SK-N-SH treated with all-trans-retinoic acid at 6 μM for 48 hours (cell line): ENCODE results near the gene GRK6.
"Not testable (repeated sequence)": the region's sequence is repeated elsewhere in the genome, so short reads cannot be mapped to it uniquely, and the experiment has no call there.

ENCODE experiments used
- ATAC-seq: fragments of 200-7000 bp; cut with Tn5 transposase; 3 replicates; pipeline ENCODE4 v1.9.1; 2020; ENCODE audit warnings: mild to moderate bottlenecking, moderate library complexity
- ARNTL ChIP-seq: fragments of 450-650 bp; formaldehyde crosslinking; IDR thresholded peaks from 2 replicates; pipeline ENCODE4 v1.5.0; 2020; ENCODE audit warnings: low read depth, mild to moderate bottlenecking, moderate library complexity, borderline replicate concordance
- BACH2 ChIP-seq: fragments of 250-450 bp; sonication (Bioruptor Pico); IDR thresholded peaks from 2 replicates; pipeline ENCODE4 v1.9.0; 2021; ENCODE audit warnings: mild to moderate bottlenecking, borderline replicate concordance
- CSDC2 ChIP-seq: fragments of 250-450 bp; sonication (Bioruptor Pico); IDR thresholded peaks from 2 replicates; pipeline ENCODE4 v1.5.0; 2020; ENCODE audit warnings: mild to moderate bottlenecking, moderate library complexity
- CSRNP3 ChIP-seq: fragments of 250-450 bp; sonication (Bioruptor Pico); IDR thresholded peaks from 2 replicates; pipeline ENCODE4 v1.5.1; 2021; ENCODE audit warnings: mild to moderate bottlenecking, moderate library complexity
- ESRRG ChIP-seq: fragments of 250-450 bp; sonication (Bioruptor Pico); IDR thresholded peaks from 2 replicates; pipeline ENCODE4 v1.6.1; 2021; ENCODE audit warnings: mild to moderate bottlenecking
- GLIS3 ChIP-seq: fragments of 250-450 bp; sonication (Bioruptor Pico); IDR thresholded peaks from 2 replicates; pipeline ENCODE4 v1.5.0; 2020; ENCODE audit warnings: mild to moderate bottlenecking, moderate library complexity
- ISL1 ChIP-seq: fragments of 250-450 bp; sonication (Bioruptor Pico); IDR thresholded peaks from 2 replicates; pipeline ENCODE4 v2.1.2; 2022; ENCODE audit warnings: mild to moderate bottlenecking, moderate library complexity
- OSR1 ChIP-seq: fragments of 250-450 bp; sonication (Bioruptor Pico); IDR thresholded peaks from 2 replicates; pipeline ENCODE4 v1.8.0; 2022; ENCODE audit warnings: moderate library complexity, mild to moderate bottlenecking, inconsistent platforms
- PPARA ChIP-seq: fragments of 250-450 bp; sonication (Bioruptor Pico); IDR thresholded peaks from 2 replicates; pipeline ENCODE4 v1.5.0; 2020; ENCODE audit warnings: mild to moderate bottlenecking, borderline replicate concordance
- RARB ChIP-seq: fragments of 250-450 bp; sonication (Bioruptor Pico); IDR thresholded peaks from 2 replicates; pipeline ENCODE4 v1.8.0; 2021; ENCODE audit warnings: mild to moderate bottlenecking, moderate library complexity
- SNAI2 ChIP-seq: fragments of 250-450 bp; sonication (Bioruptor Pico); IDR thresholded peaks from 2 replicates; pipeline ENCODE4 v1.5.0; 2020; ENCODE audit warnings: mild to moderate bottlenecking, moderate library complexity
- TCF4 ChIP-seq: fragments of 250-450 bp; sonication (Bioruptor Pico); IDR thresholded peaks from 2 replicates; pipeline ENCODE4 v1.8.0; 2021; ENCODE audit warnings: mild to moderate bottlenecking, moderate library complexity, borderline replicate concordance
- TOX ChIP-seq: fragments of 250-450 bp; sonication (Bioruptor Pico); IDR thresholded peaks from 2 replicates; pipeline ENCODE4 v1.8.0; 2021; ENCODE audit warnings: mild to moderate bottlenecking, moderate library complexity, borderline replicate concordance
- ZC3H10 ChIP-seq: fragments of 250-450 bp; sonication (Bioruptor Pico); IDR thresholded peaks from 2 replicates; pipeline ENCODE4 v1.5.1; 2021; ENCODE audit warnings: mild to moderate bottlenecking, moderate library complexity
- ZFP3 ChIP-seq: fragments of 250-450 bp; sonication (Bioruptor Pico); IDR thresholded peaks from 2 replicates; pipeline ENCODE4 v1.5.0; 2020; ENCODE audit warnings: mild to moderate bottlenecking, moderate library complexity
- ZFP30 ChIP-seq: fragments of 450-650 bp; formaldehyde crosslinking; IDR thresholded peaks from 2 replicates; pipeline ENCODE4 v1.5.0; 2022; ENCODE audit warnings: mild to moderate bottlenecking, moderate library complexity
- ZNF565 ChIP-seq: fragments of 450-650 bp; formaldehyde crosslinking; conservative IDR thresholded peaks from 2 replicates; pipeline ENCODE4 v1.5.0; 2020; ENCODE audit warnings: low read depth, mild to moderate bottlenecking, moderate library complexity
- ZNF70 ChIP-seq: fragments of 450-650 bp; formaldehyde crosslinking; IDR thresholded peaks from 2 replicates; pipeline ENCODE4 v1.5.0; 2020; ENCODE audit warnings: mild to moderate bottlenecking, moderate library complexity
- ZNF8 ChIP-seq: fragments of 450-650 bp; formaldehyde crosslinking; IDR thresholded peaks from 2 replicates; pipeline ENCODE4 v1.5.0; 2020; ENCODE audit warnings: mild to moderate bottlenecking, moderate library complexity
- TF ChIP-seq, protein P1 (sequence below): fragments of 250-450 bp; sonication (Bioruptor Pico); IDR thresholded peaks from 2 replicates; pipeline ENCODE4 v1.5.1; 2020; ENCODE audit warnings: low read depth, mild to moderate bottlenecking, moderate library complexity
- TF ChIP-seq, protein P2 (sequence below): fragments of 250-450 bp; sonication (Bioruptor Pico); IDR thresholded peaks from 2 replicates; pipeline ENCODE4 v1.8.0; 2021; ENCODE audit warnings: low read depth, mild to moderate bottlenecking, moderate library complexity, borderline replicate concordance
- TF ChIP-seq, protein P3 (sequence below): fragments of 250-450 bp; sonication (Bioruptor Pico); IDR thresholded peaks from 2 replicates; pipeline ENCODE4 v1.5.0; 2020; ENCODE audit warnings: mild to moderate bottlenecking, moderate library complexity

GRK6 gene

DNA sequence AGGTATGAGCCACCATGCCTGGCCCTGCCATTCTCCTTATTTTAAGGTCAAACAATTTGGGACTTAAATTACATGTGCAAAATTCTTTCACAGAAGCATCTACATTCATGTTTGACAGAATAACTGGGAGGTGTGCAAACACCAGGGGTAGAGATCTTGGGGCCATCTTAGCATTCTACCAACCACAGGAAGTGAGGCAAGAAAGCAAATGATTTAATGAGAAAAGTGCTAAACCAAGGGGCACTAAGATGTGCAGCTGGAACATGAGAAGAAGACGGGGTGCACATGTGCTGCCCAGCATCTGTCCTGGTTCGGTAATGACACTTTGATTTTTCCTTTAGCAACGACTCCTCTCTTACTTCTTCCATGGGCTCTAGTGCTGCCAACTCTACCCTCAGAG is 15.9 kb upstream of the GRK6 start:
- no peak for ATAC-seq
- TF ChIP-seq, protein P1, sequence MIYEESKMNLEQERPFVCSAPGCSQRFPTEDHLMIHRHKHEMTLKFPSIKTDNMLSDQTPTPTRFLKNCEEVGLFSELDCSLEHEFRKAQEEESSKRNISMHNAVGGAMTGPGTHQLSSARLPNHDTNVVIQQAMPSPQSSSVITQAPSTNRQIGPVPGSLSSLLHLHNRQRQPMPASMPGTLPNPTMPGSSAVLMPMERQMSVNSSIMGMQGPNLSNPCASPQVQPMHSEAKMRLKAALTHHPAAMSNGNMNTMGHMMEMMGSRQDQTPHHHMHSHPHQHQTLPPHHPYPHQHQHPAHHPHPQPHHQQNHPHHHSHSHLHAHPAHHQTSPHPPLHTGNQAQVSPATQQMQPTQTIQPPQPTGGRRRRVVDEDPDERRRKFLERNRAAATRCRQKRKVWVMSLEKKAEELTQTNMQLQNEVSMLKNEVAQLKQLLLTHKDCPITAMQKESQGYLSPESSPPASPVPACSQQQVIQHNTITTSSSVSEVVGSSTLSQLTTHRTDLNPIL (CRISPR knock-in tag) = no peak

GRCh38 chr5:177412603-177413233 is 13.8 kb upstream of the GRK6 start:
- TF ChIP-seq, protein P2, sequence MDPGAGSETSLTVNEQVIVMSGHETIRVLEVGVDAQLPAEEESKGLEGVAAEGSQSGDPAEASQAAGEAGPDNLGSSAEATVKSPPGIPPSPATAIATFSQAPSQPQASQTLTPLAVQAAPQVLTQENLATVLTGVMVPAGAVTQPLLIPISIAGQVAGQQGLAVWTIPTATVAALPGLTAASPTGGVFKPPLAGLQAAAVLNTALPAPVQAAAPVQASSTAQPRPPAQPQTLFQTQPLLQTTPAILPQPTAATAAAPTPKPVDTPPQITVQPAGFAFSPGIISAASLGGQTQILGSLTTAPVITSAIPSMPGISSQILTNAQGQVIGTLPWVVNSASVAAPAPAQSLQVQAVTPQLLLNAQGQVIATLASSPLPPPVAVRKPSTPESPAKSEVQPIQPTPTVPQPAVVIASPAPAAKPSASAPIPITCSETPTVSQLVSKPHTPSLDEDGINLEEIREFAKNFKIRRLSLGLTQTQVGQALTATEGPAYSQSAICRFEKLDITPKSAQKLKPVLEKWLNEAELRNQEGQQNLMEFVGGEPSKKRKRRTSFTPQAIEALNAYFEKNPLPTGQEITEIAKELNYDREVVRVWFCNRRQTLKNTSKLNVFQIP (CRISPR knock-in tag) = no peak
- TF ChIP-seq ZNF70 (CRISPR knock-in tag) (no peak), CSRNP3 (no peak), ISL1 (CRISPR knock-in tag) (no peak), ESRRG (CRISPR knock-in tag) (no peak), PPARA (CRISPR knock-in tag) (no peak), ZFP3 (CRISPR knock-in tag) (no peak), GLIS3 (CRISPR knock-in tag) (no peak), ARNTL (no peak), TOX (no peak), ZNF565 (no peak), CSDC2 (no peak), BACH2 (no peak), ZFP30 (CRISPR knock-in tag) (no peak), OSR1 (CRISPR knock-in tag) (no peak), ZC3H10 (no peak), SNAI2 (no peak), RARB (no peak)
- TF ChIP-seq, protein P3, sequence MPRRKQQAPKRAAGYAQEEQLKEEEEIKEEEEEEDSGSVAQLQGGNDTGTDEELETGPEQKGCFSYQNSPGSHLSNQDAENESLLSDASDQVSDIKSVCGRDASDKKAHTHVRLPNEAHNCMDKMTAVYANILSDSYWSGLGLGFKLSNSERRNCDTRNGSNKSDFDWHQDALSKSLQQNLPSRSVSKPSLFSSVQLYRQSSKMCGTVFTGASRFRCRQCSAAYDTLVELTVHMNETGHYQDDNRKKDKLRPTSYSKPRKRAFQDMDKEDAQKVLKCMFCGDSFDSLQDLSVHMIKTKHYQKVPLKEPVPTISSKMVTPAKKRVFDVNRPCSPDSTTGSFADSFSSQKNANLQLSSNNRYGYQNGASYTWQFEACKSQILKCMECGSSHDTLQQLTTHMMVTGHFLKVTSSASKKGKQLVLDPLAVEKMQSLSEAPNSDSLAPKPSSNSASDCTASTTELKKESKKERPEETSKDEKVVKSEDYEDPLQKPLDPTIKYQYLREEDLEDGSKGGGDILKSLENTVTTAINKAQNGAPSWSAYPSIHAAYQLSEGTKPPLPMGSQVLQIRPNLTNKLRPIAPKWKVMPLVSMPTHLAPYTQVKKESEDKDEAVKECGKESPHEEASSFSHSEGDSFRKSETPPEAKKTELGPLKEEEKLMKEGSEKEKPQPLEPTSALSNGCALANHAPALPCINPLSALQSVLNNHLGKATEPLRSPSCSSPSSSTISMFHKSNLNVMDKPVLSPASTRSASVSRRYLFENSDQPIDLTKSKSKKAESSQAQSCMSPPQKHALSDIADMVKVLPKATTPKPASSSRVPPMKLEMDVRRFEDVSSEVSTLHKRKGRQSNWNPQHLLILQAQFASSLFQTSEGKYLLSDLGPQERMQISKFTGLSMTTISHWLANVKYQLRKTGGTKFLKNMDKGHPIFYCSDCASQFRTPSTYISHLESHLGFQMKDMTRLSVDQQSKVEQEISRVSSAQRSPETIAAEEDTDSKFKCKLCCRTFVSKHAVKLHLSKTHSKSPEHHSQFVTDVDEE (CRISPR knock-in tag) = no peak
- TF ChIP-seq, protein P1 (CRISPR knock-in tag) = no peak
- no peak for ATAC-seq

GRCh38 chr5:177414481-177414880 is 12.0 kb upstream of the GRK6 start:
- no peak for TF ChIP-seq ZNF8 (CRISPR knock-in tag)
- TF ChIP-seq ZNF70 (CRISPR knock-in tag) = no peak
- no peak for ATAC-seq

DNA sequence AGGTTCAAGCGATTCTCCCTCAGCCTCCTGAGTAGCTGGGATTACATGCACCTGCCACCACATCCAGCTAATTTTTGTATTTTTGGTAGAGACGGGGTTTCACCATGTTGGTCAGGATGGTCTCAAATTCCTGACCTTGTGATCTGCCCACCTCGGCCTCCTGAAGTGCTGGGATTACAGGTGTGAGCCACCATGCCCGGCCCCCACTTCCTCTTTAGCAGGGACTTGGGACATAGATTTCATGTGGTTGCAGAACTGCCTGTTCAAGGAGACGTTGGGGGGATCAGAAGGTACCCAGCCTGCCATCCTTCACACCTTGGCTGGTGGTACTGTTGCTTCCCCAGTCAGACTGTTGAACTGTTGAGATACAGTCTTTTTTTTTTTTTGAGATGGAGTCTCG is 9.4 kb upstream of the GRK6 start:
- not testable (repeated sequence) for ATAC-seq

DNA sequence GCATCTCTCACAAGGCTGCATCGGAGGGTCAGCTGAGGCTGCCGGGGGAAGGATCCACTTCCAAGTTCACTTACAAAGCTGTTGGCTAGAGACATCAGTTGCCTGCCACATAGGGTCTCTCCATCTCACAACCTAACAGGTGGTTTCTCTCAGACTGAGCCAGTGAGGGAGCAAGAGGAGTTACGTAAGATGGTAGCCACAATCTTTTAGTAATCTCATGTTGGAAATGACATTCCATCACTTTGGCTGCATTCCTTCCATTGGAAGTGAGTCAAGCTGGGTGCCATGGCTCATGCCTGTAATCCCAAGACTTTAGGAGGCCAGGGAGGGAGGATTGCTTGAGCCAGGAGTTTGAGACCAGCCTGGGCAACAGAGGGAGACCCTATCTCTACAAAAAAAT is 7.4 kb upstream of the GRK6 start:
- ATAC-seq = no peak
- no peak for TF ChIP-seq TCF4
- no peak for TF ChIP-seq ZNF70 (CRISPR knock-in tag)
- no peak for TF ChIP-seq CSDC2
- TF ChIP-seq ZFP3 (CRISPR knock-in tag) = no peak
- TF ChIP-seq ESRRG (CRISPR knock-in tag) = no peak
- no peak for TF ChIP-seq BACH2
- no peak for TF ChIP-seq ISL1 (CRISPR knock-in tag)
- TF ChIP-seq OSR1 (CRISPR knock-in tag) = no peak
- TF ChIP-seq ARNTL = no peak
- no peak for TF ChIP-seq ZC3H10
- no peak for TF ChIP-seq PPARA (CRISPR knock-in tag)
- no peak for TF ChIP-seq SNAI2
- TF ChIP-seq, protein P3 (CRISPR knock-in tag) = no peak
- TF ChIP-seq, protein P2 (CRISPR knock-in tag) = no peak
